GM12878 (cell line): Measurements from ENCODE around the gene SMCO4. TPM values are rescaled to one million over a fixed set of nuclear protein-coding genes. Genes with fewer than 3 reads are reported as not detected.
A peak's percentile ranks its signal among the peaks of the same experiment; 100 is the strongest.

Experiments
- ATAC-seq: fragments of 200-7000 bp; cut with Tn5 transposase; 3 replicates; pipeline ENCODE4 v1.9.1; 2020; ENCODE audit warnings: mild to moderate bottlenecking, moderate library complexity
- BruUV-seq: library from RNA; stranded (reverse); fragments of 400-500 nt; replicated peaks from 2 replicates; lab custom pipeline; 2021; lab: Mats Ljungman, UMichigan
- CTCF ChIA-PET: fragments of 300-600 bp; sonication (Branson Sonifier 250); formaldehyde crosslinking; extraction: SDS; loops from one replicate; lab custom pipeline; 2021; ENCODE audit warnings: inconsistent platforms; lab: Yijun Ruan, JAX
- POLR2A ChIA-PET: fragments of 350-600 bp; formaldehyde crosslinking; extraction: SDS; loops from one replicate; lab custom pipeline; 2021; ENCODE audit warnings: inconsistent platforms; lab: Charles Lee
- RAD21 ChIA-PET: fragments of 300-600 bp; sonication (Branson Sonifier 250); formaldehyde crosslinking; loops from one replicate; lab custom pipeline; 2023; ENCODE audit warnings: antibody characterized with exemption; ENCODE audit not compliant: unreplicated experiment; lab: Charles Lee
- SMC1A ChIA-PET: fragments of 300-600 bp; sonication (Branson Sonifier 250); formaldehyde crosslinking; loops from one replicate; lab custom pipeline; 2023; ENCODE audit not compliant: unreplicated experiment, uncharacterized antibody; lab: Charles Lee
- DNase-seq: peaks from one replicate; pipeline ENCODE4 v3.0.0-alpha.2; 2011; ENCODE audit warnings: low read depth, low spot score
- FAIRE-seq: peaks from 3 replicates; lab custom pipeline; 2011; peaks lifted over from hg19 to GRCh38; lab: Jason Lieb, UNC
- H2AFZ ChIP-seq: 2 replicates; pipeline ENCODE4 v1.6.0; 2011; ENCODE audit warnings: low read depth, low read length, control low read depth; ENCODE audit not compliant: control insufficient read depth
- H3K27ac ChIP-seq: 2 replicates; pipeline ENCODE4 v1.5.1; 2011; ENCODE audit warnings: control low read depth; ENCODE audit not compliant: control insufficient read depth, insufficient read depth
- H3K27me3 ChIP-seq, 2 experiments: replicated peaks in 1 of 2; 2 replicates each; pipeline versions ENCODE4 v1.6.0 to v1.6.1; 2011; ENCODE audit warnings: low read length in 1 of 2; ENCODE audit not compliant: control insufficient read depth in 2 of 2, insufficient read depth in 2 of 2
- H3K36me3 ChIP-seq, 2 experiments: 2 replicates each; pipeline ENCODE4 v1.5.1; 2011; ENCODE audit warnings: low read length in 1 of 2; ENCODE audit not compliant: control insufficient read depth in 2 of 2, insufficient read depth in 2 of 2
- H3K4me1 ChIP-seq: 2 replicates; pipeline ENCODE4 v1.6.1; 2011; ENCODE audit warnings: mild to moderate bottlenecking, low read length, moderate library complexity, mixed read lengths; ENCODE audit not compliant: control insufficient read depth, insufficient read depth
- H3K4me2 ChIP-seq: 2 replicates; pipeline ENCODE4 v1.6.0; 2011; ENCODE audit warnings: control low read depth; ENCODE audit not compliant: control insufficient read depth, insufficient read depth
- H3K4me3 ChIP-seq: fragments of 200-600 bp; sonication (generic); 2 replicates; pipeline ENCODE4 v1.5.1; 2016
- H3K79me2 ChIP-seq: 2 replicates; pipeline ENCODE4 v1.6.0; 2011; ENCODE audit warnings: low read length; ENCODE audit not compliant: control insufficient read depth, insufficient read depth
- H3K9ac ChIP-seq: 2 replicates; pipeline ENCODE4 v1.8.0; 2011; ENCODE audit warnings: low read length, control low read depth, mixed read lengths; ENCODE audit not compliant: control insufficient read depth, insufficient read depth
- H3K9me3 ChIP-seq: replicated peaks from 3 replicates; pipeline ENCODE4 v1.5.1; 2011; ENCODE audit warnings: mild to moderate bottlenecking, low read length; ENCODE audit not compliant: control insufficient read depth, insufficient read depth
- H4K20me1 ChIP-seq: 2 replicates; pipeline ENCODE4 v1.6.0; 2011; ENCODE audit not compliant: control insufficient read depth, insufficient read depth
- ATF3 ChIP-seq: IDR thresholded peaks from 2 replicates; pipeline ENCODE4 v1.6.1; 2011; ENCODE audit warnings: low read depth, mild to moderate bottlenecking, low read length, moderate library complexity, borderline replicate concordance; ENCODE audit errors: extremely low read depth
- BCL3 ChIP-seq: IDR thresholded peaks from 2 replicates; pipeline ENCODE4 v1.6.1; 2011; ENCODE audit warnings: borderline replicate concordance, low read depth, mild to moderate bottlenecking, moderate library complexity, low read length; ENCODE audit not compliant: insufficient read depth, poor library complexity, severe bottlenecking
- BCLAF1 ChIP-seq: fragments of 450-650 bp; IDR thresholded peaks from 2 replicates; pipeline ENCODE4 v1.6.1; 2017; ENCODE audit warnings: antibody characterized with exemption, mild to moderate bottlenecking, moderate library complexity
- CBX3 ChIP-seq: fragments of 200-600 bp; sonication (generic); IDR thresholded peaks from 2 replicates; pipeline ENCODE4 v1.6.1; 2016; ENCODE audit warnings: low read depth, borderline replicate concordance
- GABPA ChIP-seq: IDR thresholded peaks from 2 replicates; pipeline ENCODE4 v1.6.1; 2014; ENCODE audit warnings: antibody characterized with exemption, low read depth, mild to moderate bottlenecking, inconsistent platforms
- GATAD2B ChIP-seq: fragments of 450-650 bp; conservative IDR thresholded peaks from 2 replicates; pipeline ENCODE4 v1.6.1; 2017; ENCODE audit warnings: low read depth, mild to moderate bottlenecking, moderate library complexity
- HCFC1 ChIP-seq: fragments of 150-350 bp; IDR thresholded peaks from 2 replicates; pipeline ENCODE4 v1.6.1; 2014; ENCODE audit warnings: low read length
- HSF1 ChIP-seq: fragments of 150-350 bp; IDR thresholded peaks from 2 replicates; pipeline ENCODE4 v1.6.1; 2014; ENCODE audit warnings: mild to moderate bottlenecking, low read depth, low read length
- IKZF2 ChIP-seq, 2 experiments: fragments of 450-650 bp; IDR thresholded peaks; 2 replicates each; pipeline ENCODE4 v1.6.1; 2017; ENCODE audit warnings: mild to moderate bottlenecking in 2 of 2, moderate library complexity in 2 of 2
- JUNB ChIP-seq: IDR thresholded peaks from 2 replicates; pipeline ENCODE4 v1.6.1; 2016; ENCODE audit warnings: antibody characterized with exemption, mild to moderate bottlenecking
- LARP7 ChIP-seq: fragments of 450-650 bp; IDR thresholded peaks from 2 replicates; pipeline ENCODE4 v1.6.1; 2017; ENCODE audit warnings: mild to moderate bottlenecking
- MXI1 ChIP-seq: fragments of 150-350 bp; IDR thresholded peaks from 2 replicates; pipeline ENCODE4 v1.6.1; 2011; ENCODE audit warnings: low read depth, mild to moderate bottlenecking, inconsistent platforms, low read length, improper control_type of control experiment
- RBBP5 ChIP-seq: fragments of 200-600 bp; sonication (generic); conservative IDR thresholded peaks from 2 replicates; pipeline ENCODE4 v1.6.1; 2016
- RELA ChIP-seq: fragments of 450-650 bp; IDR thresholded peaks from 2 replicates; pipeline ENCODE4 v1.8.0; 2014; ENCODE audit warnings: borderline replicate concordance; ENCODE audit not compliant: partially characterized antibody
- SP1 ChIP-seq: IDR thresholded peaks from one replicate; pipeline ENCODE4 v1.6.1; 2011; ENCODE audit warnings: low read depth, low read length
- SRF ChIP-seq, 2 experiments: IDR thresholded peaks; 2 replicates each; pipeline ENCODE4 v1.6.1; 2011; ENCODE audit warnings: low read depth in 2 of 2, low read length in 2 of 2, mild to moderate bottlenecking in 1 of 2, moderate library complexity in 1 of 2
- SUPT20H ChIP-seq: IDR thresholded peaks from 2 replicates; pipeline ENCODE4 v1.6.1; 2011; ENCODE audit warnings: low read depth, mild to moderate bottlenecking, low read length, moderate library complexity, borderline replicate concordance; ENCODE audit not compliant: control insufficient read depth
- ZBED1 ChIP-seq: IDR thresholded peaks from 2 replicates; pipeline ENCODE4 v1.6.1; 2016; ENCODE audit warnings: borderline replicate concordance
- ZNF622 ChIP-seq: fragments of 450-650 bp; IDR thresholded peaks from 2 replicates; pipeline ENCODE4 v1.6.1; 2017; ENCODE audit warnings: mild to moderate bottlenecking, inconsistent platforms
- WGBS: methylation state at CpG from one replicate; pipeline ENCODE4 v1.1.6; 2016; ENCODE audit warnings: low lambda C conversion rate; ENCODE audit not compliant: insufficient replicate concordance, insufficient coverage; ENCODE audit errors: missing lambda C conversion rate; 5-methylcytosine and 5-hydroxymethylcytosine counted together
- in situ Hi-C: fragments of 300-500 bp; cut with MboI; formaldehyde crosslinking; loops from 9 replicates; pipeline ENCODE4 v1.14.3; 2018; ENCODE audit warnings: mixed read lengths
- intact Hi-C: fragments of 100-400 bp; cut with micrococcal nuclease; formaldehyde crosslinking; loops from one replicate; pipeline ENCODE4 v1.14.2; 2022; ENCODE audit not compliant: unreplicated experiment
- polyA plus RNA-seq, 11 experiments: library from polyadenylated mRNA; depleted of rRNA in 4 of 11; unstranded in 6 of 11; stranded (reverse) in 5 of 11; fragments of >200 nt; fragmentation: Nextera tagmentation in 4 of 11; fragmentation: Illumina TruSeq in 1 of 11; extraction: Ambion mirVana in 4 of 11; extraction: Trizol in 1 of 11; gene quantifications; 1 replicate in 1 of 11; 2 replicates in 10 of 11; pipeline versions ENCODE4 v1.2.1 to v1.2.3, GENCODE V29; 2011 to 2016; ENCODE audit warnings: inconsistent platforms in 2 of 11, missing spikeins in 2 of 11, low read depth in 1 of 11
- total RNA-seq, 4 experiments: library from RNA; depleted of rRNA in 3 of 4; stranded (reverse); fragments of >200 nt in 3 of 4; fragmentation: Illumina TruSeq in 1 of 4; extraction: Trizol in 1 of 4; gene quantifications; 2 replicates each; pipeline versions ENCODE4 v1.2.1 to v1.2.3, GENCODE V29; 2013 to 2021

SMCO4 gene
- total and polyA plus RNA-seq, 10 of the 15 experiments (the other 5 are each of a cell fraction or from before 2014, with no cell fraction given): 3.6 to 59.9 (median 27.9) TPM

- 0% methylated on average over 1 of the region's 1 CpG for WGBS
- intact Hi-C loops (no loop called here), in situ Hi-C loops (no loop called here)
- no peak overlapping the region for H3K9ac ChIP-seq
- no peaks in the 10 kb centered on the region for H3K27me3 ChIP-seq
- RAD21 ChIA-PET: no interaction called here
- no peak overlapping the region for H3K27ac ChIP-seq
- SMC1A ChIA-PET: no interaction called here
- POLR2A ChIA-PET: no interaction called here
- no peaks in the 10 kb centered on the region for H3K4me1 ChIP-seq
- no peak overlapping the region for H3K4me2 ChIP-seq
- no peaks in the 10 kb centered on the region for H3K79me2 ChIP-seq
- no peak for TF ChIP-seq JUNB
- no peak for TF ChIP-seq IKZF2 (IDR thresholded peaks at IDR 0.05)
- no peak for TF ChIP-seq BCL3
- no peak for TF ChIP-seq LARP7
- no peak for TF ChIP-seq ZBED1
- no peak for TF ChIP-seq ZNF622
- TF ChIP-seq HCFC1: no peak
- TF ChIP-seq GATAD2B: no peak
- TF ChIP-seq CBX3: no peak
- no peak for TF ChIP-seq HSF1
- TF ChIP-seq ATF3: no peak
- TF ChIP-seq SRF (IDR thresholded peaks at IDR 0.05; ENCODE audit: low read depth in 2 of 2, low read length in 2 of 2): no peak
- no peak for TF ChIP-seq RBBP5
- TF ChIP-seq RELA: no peak
- no peak for TF ChIP-seq MXI1
- TF ChIP-seq SUPT20H: no peak
- no peak for TF ChIP-seq BCLAF1
- no peak for TF ChIP-seq GABPA
- TF ChIP-seq SP1: no peak
- H4K20me1 ChIP-seq: no peaks in the 10 kb centered on the region
- ATAC-seq: no peak
- H2AFZ ChIP-seq: no peak overlapping the region
- no peak for DNase-seq
- H3K4me3 ChIP-seq: no peak overlapping the region
- H3K36me3 ChIP-seq: no peaks in the 10 kb centered on the region
- H3K9me3 ChIP-seq: no peaks in the 10 kb centered on the region
- CTCF ChIA-PET: no interaction called here
- no TSS peak for BruUV-seq
- peak; percentile 23 for FAIRE-seq
Observed at GRCh38 chr11:93573184-93573583, 30.0 kb upstream of the SMCO4 start.
